ENCODE measurements around the gene KRTAP10-11. TPM values are rescaled to one million over a fixed set of nuclear protein-coding genes. Genes with fewer than 3 reads are reported as not detected.
"Not testable (repeated sequence)": the region's sequence is repeated elsewhere in the genome, so short reads cannot be mapped to it uniquely, and the experiment has no call there.

Gene KRTAP10-11
- total RNA-seq, 1 experiment from 2014 or later, result not detected

DNA sequence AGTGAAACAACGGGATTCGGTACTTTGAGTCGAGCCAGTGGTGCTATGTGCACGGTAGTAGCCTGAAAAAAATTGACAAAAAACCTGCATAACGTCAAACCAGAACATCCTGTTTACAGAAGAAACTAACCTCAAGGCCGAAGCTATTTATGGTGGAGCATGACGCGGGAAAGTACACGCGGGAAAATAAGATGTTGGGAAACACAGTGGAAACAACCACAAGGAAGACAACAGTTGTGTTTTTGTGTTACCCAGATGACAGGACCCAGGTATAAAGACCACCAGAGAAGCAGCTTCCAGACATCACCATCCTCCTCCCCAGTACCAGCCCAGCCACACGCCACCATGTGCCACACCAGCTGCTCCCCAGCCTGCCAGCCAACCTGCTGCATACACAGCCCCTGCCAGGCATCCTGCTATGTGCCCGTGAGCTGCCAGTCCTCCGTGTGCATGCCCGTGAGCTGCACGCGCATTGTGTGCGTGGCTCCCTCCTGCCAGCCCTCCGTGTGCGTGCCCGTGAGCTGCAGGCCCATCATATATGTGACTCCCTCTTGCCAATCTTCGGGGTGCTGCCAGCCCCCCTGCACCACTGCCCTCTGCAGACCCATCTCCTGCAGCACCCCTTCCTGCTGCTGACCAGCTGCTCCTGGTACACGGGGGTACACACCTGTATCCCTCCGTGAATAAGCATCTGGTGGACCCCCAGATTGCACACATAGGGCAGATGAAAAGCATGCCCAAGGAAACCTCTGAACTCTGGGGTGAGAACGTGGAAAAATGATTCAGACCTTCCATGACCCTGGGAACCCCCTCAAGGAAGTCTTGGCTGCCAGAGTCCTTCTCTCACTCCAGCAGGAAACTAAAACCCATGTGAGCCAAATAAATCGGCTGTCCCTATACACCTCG lies 11.7 kb downstream of the KRTAP10-11 start, which contains the start of gene KRTAP12-3:
KRTAP12-3 (plus strand) TSS at position 298 of the 906 bp plus-strand sequence; CDS start at position 346, 48 bp downstream.
- Mint-ChIP-seq H3K4me3 (ENCODE audit: unreplicated experiment) (no peak within 1 kb of the TSS), H3K9me3 (ENCODE audit: unreplicated experiment) (peaks cover 18% of the 10 kb centered on the region), H3K27me3 (ENCODE audit: insufficient read depth, unreplicated experiment) (peaks cover 7% of the 10 kb centered on the region), H3K4me1 (ENCODE audit: low read depth, unreplicated experiment) (no peaks in the 10 kb centered on the region), H3K36me3 (ENCODE audit: insufficient read depth, unreplicated experiment) (no peaks in the 10 kb centered on the region), H3K27ac (ENCODE audit: unreplicated experiment) (no peak within 1 kb of the TSS)
- no peaks in the 10 kb centered on the region for H3K4me1 ChIP-seq
- H3K27me3 ChIP-seq (replicated peaks; ENCODE audit: control insufficient read depth, insufficient read depth, low read length), result no peaks in the 10 kb centered on the region
- H3K36me3 ChIP-seq (ENCODE audit: control insufficient read depth, insufficient read depth, low read length), result no peaks in the 10 kb centered on the region
- H3K4me3 ChIP-seq (ENCODE audit: low read depth, low read length), result no peak within 1 kb of the TSS
- CTCF ChIA-PET, result no interaction called here
- no peak for DNase-seq
- H3K9me3 ChIP-seq, result peaks cover 5% of the 10 kb centered on the region; the same call in 1 of the 2 replicates
- BruUV-seq (replicated peaks), result no TSS peak
- POLR2A ChIA-PET, result no interaction called here
- intact Hi-C loops (cut with micrococcal nuclease; ENCODE audit: unreplicated experiment), result no loop called here
- TF ChIP-seq, protein P1, sequence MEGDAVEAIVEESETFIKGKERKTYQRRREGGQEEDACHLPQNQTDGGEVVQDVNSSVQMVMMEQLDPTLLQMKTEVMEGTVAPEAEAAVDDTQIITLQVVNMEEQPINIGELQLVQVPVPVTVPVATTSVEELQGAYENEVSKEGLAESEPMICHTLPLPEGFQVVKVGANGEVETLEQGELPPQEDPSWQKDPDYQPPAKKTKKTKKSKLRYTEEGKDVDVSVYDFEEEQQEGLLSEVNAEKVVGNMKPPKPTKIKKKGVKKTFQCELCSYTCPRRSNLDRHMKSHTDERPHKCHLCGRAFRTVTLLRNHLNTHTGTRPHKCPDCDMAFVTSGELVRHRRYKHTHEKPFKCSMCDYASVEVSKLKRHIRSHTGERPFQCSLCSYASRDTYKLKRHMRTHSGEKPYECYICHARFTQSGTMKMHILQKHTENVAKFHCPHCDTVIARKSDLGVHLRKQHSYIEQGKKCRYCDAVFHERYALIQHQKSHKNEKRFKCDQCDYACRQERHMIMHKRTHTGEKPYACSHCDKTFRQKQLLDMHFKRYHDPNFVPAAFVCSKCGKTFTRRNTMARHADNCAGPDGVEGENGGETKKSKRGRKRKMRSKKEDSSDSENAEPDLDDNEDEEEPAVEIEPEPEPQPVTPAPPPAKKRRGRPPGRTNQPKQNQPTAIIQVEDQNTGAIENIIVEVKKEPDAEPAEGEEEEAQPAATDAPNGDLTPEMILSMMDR (IDR thresholded peaks at IDR 0.05; ENCODE audit: insufficient read depth in 1 of 2, low read depth in 1 of 2, low read length in 1 of 2, severe bottlenecking in 1 of 2, unreplicated experiment in 1 of 2), result no peak

DNA sequence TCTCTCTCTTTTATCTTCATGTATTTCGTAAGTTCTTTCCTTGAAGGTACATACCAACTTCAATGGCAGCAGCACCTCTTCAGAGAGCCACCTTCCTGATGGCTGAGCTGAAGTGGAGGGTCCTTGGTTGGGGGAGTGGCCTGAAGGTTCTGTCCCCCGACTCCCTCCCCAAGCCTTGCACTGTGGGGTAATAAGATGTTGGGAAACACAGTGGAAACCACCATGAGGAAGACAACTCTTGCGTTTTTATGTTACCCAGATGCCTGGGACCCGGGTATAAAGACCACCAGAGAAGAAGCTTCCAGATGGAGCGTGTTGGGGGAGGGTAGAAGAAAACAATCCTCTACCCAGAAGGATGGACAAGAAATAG lies 12.3 kb downstream of the KRTAP10-11 start:
- Histone ChIP-seq H3K4me1 (no peaks in the 10 kb centered on the region), H3K27me3 (replicated peaks; ENCODE audit: control insufficient read depth, insufficient read depth, low read length) (no peaks in the 10 kb centered on the region), H3K4me3 (ENCODE audit: low read depth, low read length) (no peak overlapping the region), H3K36me3 (ENCODE audit: control insufficient read depth, insufficient read depth, low read length) (no peaks in the 10 kb centered on the region), H3K9me3 (peaks cover 5% of the 10 kb centered on the region; the same call in 1 of the 2 replicates)
- Mint-ChIP-seq H3K36me3 (ENCODE audit: insufficient read depth, unreplicated experiment) (no peaks in the 10 kb centered on the region), H3K4me1 (ENCODE audit: low read depth, unreplicated experiment) (no peaks in the 10 kb centered on the region), H3K27ac (ENCODE audit: unreplicated experiment) (no peak overlapping the region), H3K4me3 (ENCODE audit: unreplicated experiment) (no peak overlapping the region), H3K27me3 (ENCODE audit: insufficient read depth, unreplicated experiment) (peaks cover 7% of the 10 kb centered on the region), H3K9me3 (ENCODE audit: unreplicated experiment) (peaks cover 18% of the 10 kb centered on the region)
- TF ChIP-seq, protein P1 (IDR thresholded peaks at IDR 0.05; ENCODE audit: insufficient read depth in 1 of 2, low read depth in 1 of 2, low read length in 1 of 2, severe bottlenecking in 1 of 2, unreplicated experiment in 1 of 2), result no peak
- ChIA-PET POLR2A (no interaction called here), CTCF (no interaction called here)
- no TSS peak for BruUV-seq (replicated peaks)
- intact Hi-C loops (cut with micrococcal nuclease; ENCODE audit: unreplicated experiment), result no loop called here
- no peak for DNase-seq

DNA sequence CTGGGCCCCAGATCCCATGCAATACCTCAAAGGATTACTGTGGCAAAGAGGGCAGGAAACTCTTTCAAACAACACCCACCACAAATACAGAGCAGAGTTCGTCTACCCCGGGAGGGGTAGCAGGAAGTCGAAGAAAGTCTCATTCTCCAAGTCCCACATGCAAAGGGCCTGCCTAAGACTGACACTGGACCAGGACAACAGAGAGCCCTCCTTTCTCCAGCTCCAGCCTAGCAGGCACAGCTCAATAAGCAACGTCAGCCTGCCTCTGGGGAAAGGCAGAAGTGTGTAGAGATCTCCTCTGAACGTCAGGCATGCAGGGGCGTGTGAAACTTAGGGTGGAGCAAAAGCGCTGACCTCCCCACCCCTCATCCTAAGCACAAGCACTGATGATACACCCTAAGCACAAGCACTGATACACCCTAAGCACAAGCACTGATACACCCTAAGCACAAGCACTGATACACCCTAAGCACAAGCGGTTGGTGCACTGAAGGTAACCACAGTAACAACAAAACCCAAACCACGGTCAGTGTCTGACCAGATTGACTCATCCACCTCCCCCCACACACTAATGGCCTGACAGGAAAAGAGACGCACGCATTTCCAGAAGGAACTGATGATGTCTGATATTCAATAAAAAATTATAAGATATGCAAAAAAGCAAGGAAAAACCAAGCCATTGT lies 12.8 kb downstream of the KRTAP10-11 start:
- no peaks in the 10 kb centered on the region for H3K27me3 ChIP-seq (replicated peaks; ENCODE audit: control insufficient read depth, insufficient read depth, low read length)
- no peak overlapping the region for H3K4me3 Mint-ChIP-seq (ENCODE audit: unreplicated experiment)

DNA sequence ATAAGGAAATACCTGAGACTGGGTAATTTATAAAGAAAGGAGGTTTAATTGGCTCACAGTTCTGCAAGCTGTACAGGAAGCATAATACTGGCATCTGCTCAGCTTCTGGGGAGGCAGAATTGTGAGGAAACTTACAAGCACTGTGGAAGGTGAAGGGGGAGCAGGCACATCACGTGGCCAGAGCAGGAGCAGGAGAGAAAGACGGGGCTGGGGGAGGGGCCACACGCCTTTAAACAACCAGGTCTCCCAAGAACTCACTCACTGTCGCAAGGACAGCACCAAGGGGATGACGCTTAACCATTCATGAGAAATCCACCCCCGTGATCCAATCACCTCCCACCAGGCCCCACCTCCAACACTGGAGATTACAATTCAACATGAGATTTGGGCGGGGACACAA lies 15.4 kb downstream of the KRTAP10-11 start:
- H3K4me1 ChIP-seq; H3K9me3 ChIP-seq; POLR2A ChIA-PET; H3K27me3 Mint-ChIP-seq (ENCODE audit: insufficient read depth, unreplicated experiment); H3K4me1 Mint-ChIP-seq (ENCODE audit: low read depth, unreplicated experiment); H3K27me3 ChIP-seq (replicated peaks; ENCODE audit: control insufficient read depth, insufficient read depth, low read length); H3K36me3 ChIP-seq (ENCODE audit: control insufficient read depth, insufficient read depth, low read length); BruUV-seq (replicated peaks); H3K4me3 ChIP-seq (ENCODE audit: low read depth, low read length); H3K27ac Mint-ChIP-seq (ENCODE audit: unreplicated experiment); H3K4me3 Mint-ChIP-seq (ENCODE audit: unreplicated experiment); DNase-seq; intact Hi-C loops (cut with micrococcal nuclease; ENCODE audit: unreplicated experiment); CTCF ChIA-PET; H3K36me3 Mint-ChIP-seq (ENCODE audit: insufficient read depth, unreplicated experiment): not testable (repeated sequence)
- H3K9me3 Mint-ChIP-seq (ENCODE audit: unreplicated experiment), result peaks cover 18% of the 10 kb centered on the region

More for the DNA sequence above, 12.8 kb downstream of the KRTAP10-11 start:
- CTCF ChIA-PET, result no interaction called here
- Mint-ChIP-seq H3K36me3 (ENCODE audit: insufficient read depth, unreplicated experiment) (no peaks in the 10 kb centered on the region), H3K27ac (ENCODE audit: unreplicated experiment) (no peak overlapping the region), H3K9me3 (ENCODE audit: unreplicated experiment) (peaks cover 18% of the 10 kb centered on the region), H3K4me1 (ENCODE audit: low read depth, unreplicated experiment) (no peaks in the 10 kb centered on the region), H3K27me3 (ENCODE audit: insufficient read depth, unreplicated experiment) (peaks cover 7% of the 10 kb centered on the region)
- no peak overlapping the region for H3K4me3 ChIP-seq (ENCODE audit: low read depth, low read length)
- H3K9me3 ChIP-seq, result peaks cover 5% of the 10 kb centered on the region; the same call in 1 of the 2 replicates
- no peaks in the 10 kb centered on the region for H3K36me3 ChIP-seq (ENCODE audit: control insufficient read depth, insufficient read depth, low read length)
- TF ChIP-seq, protein P1 (IDR thresholded peaks at IDR 0.05; ENCODE audit: insufficient read depth in 1 of 2, low read depth in 1 of 2, low read length in 1 of 2, severe bottlenecking in 1 of 2, unreplicated experiment in 1 of 2), result no peak
- no peak for DNase-seq
- H3K4me1 ChIP-seq, result no peaks in the 10 kb centered on the region
- POLR2A ChIA-PET, result no interaction called here
- intact Hi-C loops (cut with micrococcal nuclease; ENCODE audit: unreplicated experiment), result no loop called here
- BruUV-seq (replicated peaks), result no TSS peak

All from Caco-2 (cell line).